Measurements from ENCODE around the gene TFF2. TPM values are rescaled to one million over a fixed set of nuclear protein-coding genes. Genes with fewer than 3 reads are reported as not detected.

The TFF2 gene
- total and polyA plus RNA-seq, 2 experiments from 2014 or later: not detected

- Histone ChIP-seq H3K9me3 (ENCODE audit: low read depth) (no peaks in the 10 kb centered on the region), H3K27me3 (no peaks in the 10 kb centered on the region), H3K36me3 (no peaks in the 10 kb centered on the region), H3K27ac (no peak overlapping the region), H3K4me3 (no peak overlapping the region), H3K4me1 (ENCODE audit: low read depth) (no peaks in the 10 kb centered on the region)
- no peak for TF ChIP-seq CTCF (IDR thresholded peaks at IDR 0.05; ENCODE audit: low read depth, low read length)
- no peak for DNase-seq (ENCODE audit: low read depth in 1 of 2, low spot score in 1 of 2)
These were observed 32.5 kb upstream of the TFF2 start for GRCh38 chr21:42383331-42383730.

- Histone ChIP-seq H3K4me3 (no peak overlapping the region), H3K36me3 (no peaks in the 10 kb centered on the region), H3K27ac (no peak overlapping the region), H3K4me1 (ENCODE audit: low read depth) (no peaks in the 10 kb centered on the region), H3K27me3 (no peaks in the 10 kb centered on the region), H3K9me3 (ENCODE audit: low read depth) (no peaks in the 10 kb centered on the region)
- no peak for TF ChIP-seq CTCF (IDR thresholded peaks at IDR 0.05; ENCODE audit: low read depth, low read length)
- DNase-seq (ENCODE audit: low read depth in 1 of 2, low spot score in 1 of 2): no peak
These were observed 32.1 kb upstream of the TFF2 start for GRCh38 chr21:42382915-42383314.

DNA sequence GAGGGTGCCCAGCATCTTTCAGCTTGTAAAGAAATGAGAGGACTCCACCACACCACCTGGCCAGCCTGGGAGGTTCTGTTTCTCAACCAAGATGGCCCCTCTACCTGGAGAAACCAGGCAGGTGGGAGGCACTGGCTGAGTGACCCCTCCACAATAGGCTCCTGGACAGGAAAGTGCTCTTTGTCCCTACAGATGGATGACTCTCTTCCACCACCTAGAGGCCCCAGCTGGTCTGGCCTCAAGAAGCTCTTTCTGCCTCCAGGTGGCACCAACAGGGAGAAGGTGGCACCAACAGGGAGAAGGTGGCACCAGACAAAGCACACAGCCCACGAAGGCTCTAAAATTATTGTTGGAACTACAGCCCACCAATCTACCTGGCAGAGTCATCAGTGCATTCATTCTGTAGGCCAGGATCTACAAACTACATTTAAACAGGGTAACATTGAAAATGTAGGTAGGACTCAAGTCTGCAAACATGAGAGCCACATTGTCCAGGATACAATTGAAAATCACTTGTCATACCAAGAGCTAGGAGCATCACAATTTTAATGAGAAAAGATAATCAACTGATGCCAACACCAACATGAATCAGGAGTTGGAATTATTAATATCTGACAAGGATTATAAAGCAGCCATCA, 30.7 kb upstream of the TFF2 start:
- peak; percentile 15 to 50 for DNase-seq (ENCODE audit: low read depth in 1 of 2, low spot score in 1 of 2)
- Histone ChIP-seq H3K9me3 (ENCODE audit: low read depth) (no peaks in the 10 kb centered on the region), H3K27ac (no peak overlapping the region), H3K36me3 (no peaks in the 10 kb centered on the region), H3K4me3 (no peak overlapping the region), H3K4me1 (ENCODE audit: low read depth) (no peaks in the 10 kb centered on the region), H3K27me3 (no peaks in the 10 kb centered on the region)
- TF ChIP-seq CTCF (IDR thresholded peaks at IDR 0.05; ENCODE audit: low read depth, low read length): peak; percentile 77

- Histone ChIP-seq H3K4me1 (ENCODE audit: low read depth) (no peaks in the 10 kb centered on the region), H3K9me3 (ENCODE audit: low read depth) (no peaks in the 10 kb centered on the region), H3K27ac (no peak overlapping the region), H3K27me3 (peaks cover 12% of the 10 kb centered on the region), H3K4me3 (no peak overlapping the region), H3K36me3 (no peaks in the 10 kb centered on the region)
- no peak for DNase-seq (ENCODE audit: low read depth in 1 of 2, low spot score in 1 of 2)
- no peak for TF ChIP-seq CTCF (IDR thresholded peaks at IDR 0.05; ENCODE audit: low read depth, low read length)
These were observed 28.8 kb upstream of the TFF2 start for GRCh38 chr21:42379426-42380215.

- Histone ChIP-seq H3K4me1 (ENCODE audit: low read depth) (no peaks in the 10 kb centered on the region), H3K4me3 (no peak overlapping the region), H3K36me3 (no peaks in the 10 kb centered on the region), H3K27me3 (peaks cover 16% of the 10 kb centered on the region), H3K27ac (no peak overlapping the region), H3K9me3 (ENCODE audit: low read depth) (no peaks in the 10 kb centered on the region)
- no peak for TF ChIP-seq CTCF (IDR thresholded peaks at IDR 0.05; ENCODE audit: low read depth, low read length)
- DNase-seq (ENCODE audit: low read depth in 1 of 2, low spot score in 1 of 2): no peak
These were observed 27.6 kb upstream of the TFF2 start for GRCh38 chr21:42378418-42378817.
